Middle frontal gyrus (tissue), 1 donor: ENCODE results near the gene PFDN5.

ENCODE experiments used
- DNase-seq: peaks from one replicate; pipeline ENCODE4 v3.0.0-alpha.2; 2015; ENCODE audit warnings: low spot score; ENCODE audit errors: extremely low spot score

Gene PFDN5

GRCh38 chr12:53295070-53295890, at the start of gene PFDN5:
Gene PFDN5 (plus strand): TSS chr12:53295542. CDS start chr12:53295568, 26 bp downstream.
- peak; percentile 81 for DNase-seq

- DNase-seq, result peak; percentile 51
Measured at GRCh38 chr12:53251477-53252348, 43.6 kb upstream of the PFDN5 start.

GRCh38 chr12:53252349-53252916, 42.9 kb upstream of the PFDN5 start:
- DNase-seq, result no peak

GRCh38 chr12:53253298-53253697, 42.0 kb upstream of the PFDN5 start:
- no peak for DNase-seq

GRCh38 chr12:53254816-53255545, 40.4 kb upstream of the PFDN5 start:
- DNase-seq, result no peak

GRCh38 chr12:53255996-53256395, 39.3 kb upstream of the PFDN5 start:
- no peak for DNase-seq

- no peak for DNase-seq
Measured at GRCh38 chr12:53258541-53259539, 36.5 kb upstream of the PFDN5 start.

- DNase-seq, result no peak
Measured at GRCh38 chr12:53259891-53260290, 35.5 kb upstream of the PFDN5 start.

GRCh38 chr12:53265783-53266182, 29.6 kb upstream of the PFDN5 start:
- no peak for DNase-seq

- DNase-seq, result no peak
Measured at GRCh38 chr12:53267306-53267998, 27.9 kb upstream of the PFDN5 start.

GRCh38 chr12:53267999-53268629, 27.2 kb upstream of the PFDN5 start, which contains the start of gene ESPL1:
Gene ESPL1 (plus strand): TSS chr12:53268299. CDS start chr12:53268767, 468 bp downstream.
- DNase-seq, result peak; percentile 61

GRCh38 chr12:53268630-53269562, 26.4 kb upstream of the PFDN5 start:
- DNase-seq, result no peak

- no peak for DNase-seq
Measured at GRCh38 chr12:53274445-53274844, 20.9 kb upstream of the PFDN5 start.

GRCh38 chr12:53276511-53276910, 18.8 kb upstream of the PFDN5 start:
- no peak for DNase-seq

GRCh38 chr12:53277981-53278380, 17.4 kb upstream of the PFDN5 start:
- no peak for DNase-seq

GRCh38 chr12:53279283-53279869, 16.0 kb upstream of the PFDN5 start:
- DNase-seq, result no peak

GRCh38 chr12:53279888-53280498, 15.3 kb upstream of the PFDN5 start:
- no peak for DNase-seq
